ENCODE data around the gene RAD50.
"Not testable (repeated sequence)": the region's sequence is repeated elsewhere in the genome, so short reads cannot be mapped to it uniquely, and the experiment has no call there.

Gene RAD50

GRCh38 chr5:132530946-132531345, 25.8 kb upstream of the RAD50 start:
- WGBS, result 93% methylated on average over 3 of the region's 4 CpGs
- Histone ChIP-seq H3K36me3 (ENCODE audit: insufficient read depth, low read length) (no peaks in the 10 kb centered on the region), H3K4me1 (ENCODE audit: insufficient read depth, low read length) (no peaks in the 10 kb centered on the region)

GRCh38 chr5:132539716-132540115, 17.1 kb upstream of the RAD50 start:
- H3K27me3 ChIP-seq (ENCODE audit: insufficient read depth, low read length), result no peaks in the 10 kb centered on the region
- H3K4me1 ChIP-seq (ENCODE audit: insufficient read depth, low read length), result no peaks in the 10 kb centered on the region
- no peaks in the 10 kb centered on the region for H3K36me3 ChIP-seq (ENCODE audit: insufficient read depth, low read length)
- H3K9me3 ChIP-seq (ENCODE audit: insufficient read depth, low read depth, low read length), result no peaks in the 10 kb centered on the region
- H3K27ac ChIP-seq (ENCODE audit: low read depth, low read length), result no peak overlapping the region
- 85% methylated on average over 4 of the region's 4 CpGs for WGBS
- no peak overlapping the region for H3K4me3 ChIP-seq (ENCODE audit: low read length)
- H3K9ac ChIP-seq (ENCODE audit: low read depth, low read length), result no peak overlapping the region

More at GRCh38 chr5:132530946-132531345, 25.8 kb upstream of the RAD50 start:
- no peak overlapping the region for H3K4me3 ChIP-seq (ENCODE audit: low read length)
- no peaks in the 10 kb centered on the region; the same call in 1 of the 2 replicates for H3K27me3 ChIP-seq (ENCODE audit: insufficient read depth, low read length)
- no peaks in the 10 kb centered on the region for H3K9me3 ChIP-seq (ENCODE audit: insufficient read depth, low read depth, low read length)
- H3K9ac ChIP-seq (ENCODE audit: low read depth, low read length), result no peak overlapping the region
- no peak overlapping the region for H3K27ac ChIP-seq (ENCODE audit: low read depth, low read length)

- no peaks in the 10 kb centered on the region for H3K36me3 ChIP-seq (ENCODE audit: insufficient read depth, low read length)
- 92% methylated on average over 5 of the region's 5 CpGs for WGBS
- no peak overlapping the region for H3K27ac ChIP-seq (ENCODE audit: low read depth, low read length)
- H3K4me3 ChIP-seq (ENCODE audit: low read length), result no peak overlapping the region
- H3K4me1 ChIP-seq (ENCODE audit: insufficient read depth, low read length), result no peaks in the 10 kb centered on the region
- H3K9ac ChIP-seq (ENCODE audit: low read depth, low read length), result no peak overlapping the region
- H3K9me3 ChIP-seq (ENCODE audit: insufficient read depth, low read depth, low read length), result no peaks in the 10 kb centered on the region
- H3K27me3 ChIP-seq (ENCODE audit: insufficient read depth, low read length), result no peaks in the 10 kb centered on the region
Observed at GRCh38 chr5:132540149-132540548, 16.6 kb upstream of the RAD50 start.

GRCh38 chr5:132540764-132541163, 16.0 kb upstream of the RAD50 start:
- Histone ChIP-seq H3K9me3 (ENCODE audit: insufficient read depth, low read depth, low read length) (no peaks in the 10 kb centered on the region), H3K4me1 (ENCODE audit: insufficient read depth, low read length) (no peaks in the 10 kb centered on the region), H3K9ac (ENCODE audit: low read depth, low read length) (no peak overlapping the region), H3K27ac (ENCODE audit: low read depth, low read length) (no peak overlapping the region), H3K36me3 (ENCODE audit: insufficient read depth, low read length) (no peaks in the 10 kb centered on the region), H3K4me3 (ENCODE audit: low read length) (no peak overlapping the region), H3K27me3 (ENCODE audit: insufficient read depth, low read length) (no peaks in the 10 kb centered on the region)
- WGBS, result 78% methylated on average over 4 of the region's 4 CpGs

GRCh38 chr5:132543472-132544201, 13.1 kb upstream of the RAD50 start, which contains the start of gene IL5:
TSS of gene IL5 (minus strand) at chr5:132543522. CDS start at chr5:132543478, 44 bp downstream.
- WGBS, result 87% methylated on average over 6 of the region's 7 CpGs
- H3K9me3 ChIP-seq (ENCODE audit: insufficient read depth, low read depth, low read length), result no peaks in the 10 kb centered on the region
- no peak within 1 kb of the TSS for H3K9ac ChIP-seq (ENCODE audit: low read depth, low read length)

GRCh38 chr5:132546108-132546507, 10.7 kb upstream of the RAD50 start:
- H3K9ac ChIP-seq (ENCODE audit: low read depth, low read length), result no peak overlapping the region
- no peaks in the 10 kb centered on the region for H3K27me3 ChIP-seq (ENCODE audit: insufficient read depth, low read length)
- 90% methylated on average over 2 of the region's 2 CpGs for WGBS
- no peaks in the 10 kb centered on the region for H3K9me3 ChIP-seq (ENCODE audit: insufficient read depth, low read depth, low read length)
- no peaks in the 10 kb centered on the region for H3K36me3 ChIP-seq (ENCODE audit: insufficient read depth, low read length)
- no peaks in the 10 kb centered on the region for H3K4me1 ChIP-seq (ENCODE audit: insufficient read depth, low read length)
- no peak overlapping the region for H3K4me3 ChIP-seq (ENCODE audit: low read length)
- H3K27ac ChIP-seq (ENCODE audit: low read depth, low read length), result no peak overlapping the region

More at GRCh38 chr5:132543472-132544201, 13.1 kb upstream of the RAD50 start, which contains the start of gene IL5:
- Histone ChIP-seq H3K4me3 (ENCODE audit: low read length) (no peak within 1 kb of the TSS), H3K4me1 (ENCODE audit: insufficient read depth, low read length) (no peaks in the 10 kb centered on the region), H3K27ac (ENCODE audit: low read depth, low read length) (no peak within 1 kb of the TSS), H3K27me3 (ENCODE audit: insufficient read depth, low read length) (no peaks in the 10 kb centered on the region), H3K36me3 (ENCODE audit: insufficient read depth, low read length) (no peaks in the 10 kb centered on the region)

- Histone ChIP-seq H3K36me3 (ENCODE audit: insufficient read depth, low read length) (no peaks in the 10 kb centered on the region), H3K27ac (ENCODE audit: low read depth, low read length) (no peak overlapping the region), H3K9ac (ENCODE audit: low read depth, low read length) (no peak overlapping the region), H3K27me3 (ENCODE audit: insufficient read depth, low read length) (no peaks in the 10 kb centered on the region), H3K4me1 (ENCODE audit: insufficient read depth, low read length) (no peaks in the 10 kb centered on the region), H3K4me3 (ENCODE audit: low read length) (no peak overlapping the region), H3K9me3 (ENCODE audit: insufficient read depth, low read depth, low read length) (no peaks in the 10 kb centered on the region)
- 88% methylated on average over 2 of the region's 2 CpGs for WGBS
Observed at GRCh38 chr5:132547269-132547668, 9.5 kb upstream of the RAD50 start.

- not testable (repeated sequence) for H3K36me3 ChIP-seq (ENCODE audit: insufficient read depth, low read length); H3K4me3 ChIP-seq (ENCODE audit: low read length); H3K9ac ChIP-seq (ENCODE audit: low read depth, low read length); H3K27me3 ChIP-seq (ENCODE audit: insufficient read depth, low read length); H3K27ac ChIP-seq (ENCODE audit: low read depth, low read length); H3K4me1 ChIP-seq (ENCODE audit: insufficient read depth, low read length); H3K9me3 ChIP-seq (ENCODE audit: insufficient read depth, low read depth, low read length)
- WGBS, result 91% methylated on average over 7 of the region's 7 CpGs
Observed at GRCh38 chr5:132548834-132549233, 7.9 kb upstream of the RAD50 start.

GRCh38 chr5:132549576-132549975, 7.2 kb upstream of the RAD50 start:
- Histone ChIP-seq H3K9ac (ENCODE audit: low read depth, low read length) (no peak overlapping the region), H3K4me1 (ENCODE audit: insufficient read depth, low read length) (no peaks in the 10 kb centered on the region), H3K36me3 (ENCODE audit: insufficient read depth, low read length) (no peaks in the 10 kb centered on the region), H3K27me3 (ENCODE audit: insufficient read depth, low read length) (no peaks in the 10 kb centered on the region), H3K27ac (ENCODE audit: low read depth, low read length) (no peak overlapping the region), H3K4me3 (ENCODE audit: low read length) (no peak overlapping the region), H3K9me3 (ENCODE audit: insufficient read depth, low read depth, low read length) (no peaks in the 10 kb centered on the region)
- 88% methylated on average over 1 of the region's 2 CpGs for WGBS

GRCh38 chr5:132556153-132556762, 519 bp upstream of the RAD50 start:
- Histone ChIP-seq H3K9ac (ENCODE audit: low read depth, low read length) (peak overlapping the region; percentile 86), H3K9me3 (ENCODE audit: insufficient read depth, low read depth, low read length) (no peaks in the 10 kb centered on the region), H3K36me3 (ENCODE audit: insufficient read depth, low read length) (peaks cover 21% of the 10 kb centered on the region), H3K27ac (ENCODE audit: low read depth, low read length) (peak overlapping the region; percentile 67), H3K27me3 (ENCODE audit: insufficient read depth, low read length) (no peaks in the 10 kb centered on the region), H3K4me3 (ENCODE audit: low read length) (peak overlapping the region; percentile 79), H3K4me1 (ENCODE audit: insufficient read depth, low read length) (peaks cover 7% of the 10 kb centered on the region)
- 69% methylated on average over 15 of the region's 15 CpGs for WGBS

GRCh38 chr5:132557478-132558172, 848 bp downstream of the RAD50 start:
- Histone ChIP-seq H3K27ac (ENCODE audit: low read depth, low read length) (peak overlapping the region; percentile 67), H3K4me3 (ENCODE audit: low read length) (peak overlapping the region; percentile 79), H3K27me3 (ENCODE audit: insufficient read depth, low read length) (no peaks in the 10 kb centered on the region), H3K9ac (ENCODE audit: low read depth, low read length) (peak overlapping the region; percentile 86), H3K36me3 (ENCODE audit: insufficient read depth, low read length) (peaks cover 34% of the 10 kb centered on the region), H3K9me3 (ENCODE audit: insufficient read depth, low read depth, low read length) (peaks cover 4% of the 10 kb centered on the region; the same call in 1 of the 2 replicates), H3K4me1 (ENCODE audit: insufficient read depth, low read length) (peaks cover 7% of the 10 kb centered on the region)
- 12% methylated on average over 15 of the region's 15 CpGs for WGBS
